Stimulated activated naive B cell treated with anti-CD40 and anti-IgM and Interleukin-4, amounts not matched to agents 10 μg/mL and 1 μg/mL and 100 μg/mL, for 72 hours (primary cell): ENCODE data around the gene SLC1A2.
A peak's percentile ranks its signal among the peaks of the same experiment; 100 is the strongest.

Experiments
- ATAC-seq, 2 donors: fragments of 150-1000 bp; cut with Tn5 transposase; replicated peaks; 2 replicates each; pipeline ENCODE4 v1.10.0; 2021; ENCODE audit warnings: moderate library complexity in 1 of 2
- DNase-seq: peaks from one replicate; pipeline ENCODE4 v3.0.0; 2021
- H3K27ac Mint-ChIP-seq: one replicate; pipeline ENCODE4 v1.8.0; 2022; ENCODE audit warnings: mild to moderate bottlenecking, mixed read lengths
- H3K27me3 Mint-ChIP-seq, 2 donors: one replicate each; pipeline ENCODE4 v1.8.0; 2022; ENCODE audit warnings: mixed read lengths in 2 of 2
- H3K36me3 Mint-ChIP-seq, 2 donors: one replicate each; pipeline ENCODE4 v1.8.0; 2022; ENCODE audit warnings: mixed read lengths in 2 of 2, mild to moderate bottlenecking in 1 of 2
- H3K4me1 Mint-ChIP-seq, 2 donors: one replicate each; pipeline ENCODE4 v1.8.0; 2022; ENCODE audit warnings: mixed read lengths in 2 of 2, mild to moderate bottlenecking in 1 of 2
- H3K4me3 Mint-ChIP-seq, 2 donors: one replicate each; pipeline ENCODE4 v1.8.0; 2022; ENCODE audit warnings: mild to moderate bottlenecking in 2 of 2, mixed read lengths in 2 of 2, moderate library complexity in 1 of 2
- H3K9me3 Mint-ChIP-seq, 2 donors: one replicate each; pipeline ENCODE4 v1.8.0; 2022; ENCODE audit warnings: mixed read lengths in 2 of 2, mild to moderate bottlenecking in 1 of 2

The SLC1A2 gene

DNA sequence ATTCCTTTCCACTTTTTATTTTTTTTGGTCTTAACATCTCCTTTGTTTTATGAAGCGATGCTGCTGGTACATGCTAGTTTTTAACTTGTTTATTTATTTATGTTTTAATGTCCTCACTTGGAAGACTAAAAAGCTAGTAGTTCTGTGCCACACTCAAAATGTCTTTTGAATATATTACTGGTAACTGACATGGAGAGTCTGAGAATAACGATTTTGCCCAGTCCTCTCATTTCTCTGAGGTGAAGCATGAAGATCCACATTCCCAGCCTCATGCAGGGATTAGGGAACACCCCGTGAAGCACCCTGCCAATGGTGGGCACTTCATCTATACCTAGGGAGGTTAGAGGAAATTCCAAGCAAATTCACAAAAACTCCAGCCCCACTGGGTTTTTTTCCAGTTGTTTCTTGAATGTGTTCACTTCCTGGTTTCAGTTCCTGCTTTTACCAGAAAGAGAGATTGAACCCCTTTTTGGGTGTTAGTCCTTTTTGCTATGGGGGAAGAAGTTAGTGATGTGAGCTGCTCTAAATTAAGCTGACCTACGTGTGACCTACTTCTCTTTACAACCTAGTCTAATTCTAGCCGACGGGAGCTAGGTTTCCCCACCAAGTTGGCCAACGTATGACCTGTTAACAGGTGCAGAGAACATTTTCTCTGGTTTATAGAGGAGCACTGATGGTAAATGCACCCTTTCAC lies 106.1 kb downstream of the SLC1A2 start:
- Mint-ChIP-seq H3K9me3 (no peaks in the 10 kb centered on the region), H3K4me1 (peaks cover 32 to 53% of the 10 kb centered on the region in 2 donors), H3K27me3 (no peaks in the 10 kb centered on the region), H3K4me3 (peak overlapping the region in 1 of 2 donors; percentile 35), H3K36me3 (no peaks in the 10 kb centered on the region), H3K27ac (peak overlapping the region; percentile 79)
- DNase-seq (peak; percentile 50), ATAC-seq (peak; percentile 94 to 96)

DNA sequence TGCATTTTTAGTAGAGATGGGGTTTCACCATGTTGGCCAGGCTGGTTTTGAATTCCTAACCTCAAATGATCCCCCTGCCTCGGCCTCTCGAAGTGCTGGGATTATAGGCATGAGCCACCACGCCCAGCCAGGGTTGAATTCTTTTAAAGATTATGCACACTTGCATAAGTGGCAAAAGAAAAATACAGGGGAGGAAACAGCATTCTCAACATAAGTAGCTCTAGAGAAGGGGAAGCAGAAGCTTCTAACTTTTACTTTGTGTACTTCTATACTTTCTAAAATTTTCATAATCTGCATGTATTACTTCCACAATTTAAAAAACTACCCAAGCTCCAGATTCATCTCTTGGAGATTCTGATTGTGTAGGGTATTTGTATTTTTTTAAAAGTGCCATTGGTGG lies 108.0 kb downstream of the SLC1A2 start:
- no peaks in the 10 kb centered on the region for H3K9me3 Mint-ChIP-seq
- H3K4me1 Mint-ChIP-seq, result peaks cover 22 to 37% of the 10 kb centered on the region in 2 donors
- DNase-seq (no peak), ATAC-seq (no peak)
- H3K27me3 Mint-ChIP-seq, result no peaks in the 10 kb centered on the region
- no peaks in the 10 kb centered on the region for H3K36me3 Mint-ChIP-seq
- H3K27ac Mint-ChIP-seq, result peak overlapping the region; percentile 14
- no peak overlapping the region for H3K4me3 Mint-ChIP-seq

DNA sequence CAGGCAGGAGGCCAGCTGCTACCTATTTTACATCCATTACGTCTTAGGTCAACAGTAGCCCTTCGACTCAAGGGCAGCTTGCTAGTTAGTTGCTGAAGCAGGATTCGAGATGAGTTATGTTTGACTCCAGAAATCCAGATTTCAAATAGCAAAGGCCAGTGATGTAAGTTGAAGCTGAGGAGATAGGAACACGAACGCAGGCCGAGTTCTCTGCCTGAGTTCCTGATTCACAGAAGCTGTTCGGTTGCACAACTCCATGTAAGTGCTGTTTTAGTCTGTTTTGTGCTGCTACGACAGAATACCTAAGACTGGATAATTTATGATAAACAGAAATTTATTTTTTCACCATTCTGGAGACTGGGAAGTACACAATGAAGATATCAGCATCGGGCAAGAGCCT lies 111.2 kb downstream of the SLC1A2 start:
- H3K27me3 Mint-ChIP-seq, result no peaks in the 10 kb centered on the region
- no peaks in the 10 kb centered on the region for H3K9me3 Mint-ChIP-seq
- H3K36me3 Mint-ChIP-seq, result no peaks in the 10 kb centered on the region
- H3K27ac Mint-ChIP-seq, result no peak overlapping the region
- H3K4me3 Mint-ChIP-seq, result no peak overlapping the region
- no peak for ATAC-seq
- no peak for DNase-seq
- H3K4me1 Mint-ChIP-seq, result peaks cover 31 to 39% of the 10 kb centered on the region in 2 donors

DNA sequence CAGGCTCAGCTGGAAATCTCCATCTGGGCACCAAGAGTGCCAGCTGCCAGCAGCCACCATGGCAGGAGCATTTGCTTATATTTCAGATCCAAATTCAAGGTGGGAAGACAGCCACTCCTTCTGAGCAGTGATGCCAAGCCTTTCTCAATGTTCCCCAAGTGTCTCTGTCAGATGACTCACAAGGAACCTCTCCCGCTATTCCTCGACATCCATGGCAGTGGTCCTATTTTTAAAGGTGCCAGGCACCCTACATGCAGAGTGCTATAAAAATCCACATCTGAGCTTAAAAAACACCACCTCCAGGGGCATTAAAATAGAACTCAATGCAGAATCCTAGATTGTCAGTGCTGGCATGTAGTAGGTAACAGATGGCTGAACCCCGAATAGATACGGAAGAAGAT lies 112.1 kb downstream of the SLC1A2 start:
- Mint-ChIP-seq H3K4me1 (peaks cover 28 to 31% of the 10 kb centered on the region in 2 donors), H3K4me3 (no peak overlapping the region), H3K9me3 (peaks cover 0 to 4% of the 10 kb centered on the region in 2 donors), H3K36me3 (no peaks in the 10 kb centered on the region), H3K27ac (no peak overlapping the region), H3K27me3 (no peaks in the 10 kb centered on the region)
- ATAC-seq (no peak), DNase-seq (no peak)

DNA sequence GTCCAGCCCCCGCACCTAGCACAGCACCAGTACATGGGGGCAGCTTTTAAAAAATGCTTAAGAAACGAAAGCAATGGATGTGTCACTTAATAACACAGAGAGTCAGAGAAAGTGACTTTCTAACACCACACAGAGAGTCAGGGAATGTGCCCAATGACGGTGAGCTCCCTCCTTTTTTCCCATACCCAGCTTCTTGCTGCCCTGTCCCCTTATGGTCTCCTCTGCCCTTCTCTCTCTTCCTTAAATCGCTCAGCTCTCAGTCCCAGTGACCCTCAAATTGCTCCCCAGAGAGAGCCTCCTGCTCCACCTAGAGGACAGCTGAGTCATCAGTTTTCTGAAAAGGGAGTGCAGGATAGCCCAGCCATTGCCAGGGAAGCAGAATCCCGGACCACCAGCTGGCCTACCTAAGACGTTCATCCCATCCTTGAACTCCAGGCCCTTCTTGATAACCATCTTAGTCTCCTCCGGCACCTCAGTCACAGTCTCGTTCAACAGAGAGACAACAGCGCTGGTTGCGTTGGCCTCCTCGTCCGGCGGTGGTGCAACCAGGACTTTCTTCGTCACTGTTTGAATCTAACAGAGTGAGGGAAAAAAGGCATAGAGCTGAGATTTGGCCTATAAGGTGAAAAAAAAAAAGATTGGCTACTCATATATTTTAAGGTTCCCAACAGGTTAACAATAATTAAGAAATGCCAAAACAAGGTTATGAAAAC lies 113.5 kb downstream of the SLC1A2 start:
- DNase-seq, result no peak
- peaks cover 2 to 4% of the 10 kb centered on the region in 2 donors for H3K9me3 Mint-ChIP-seq
- no peaks in the 10 kb centered on the region for H3K27me3 Mint-ChIP-seq
- peak overlapping the region; percentile 74 for H3K27ac Mint-ChIP-seq
- ATAC-seq, result peak; percentile 68 to 79
- no peaks in the 10 kb centered on the region for H3K36me3 Mint-ChIP-seq
- H3K4me3 Mint-ChIP-seq, result peak overlapping the region; percentile 0 to 45
- H3K4me1 Mint-ChIP-seq, result peaks cover 19 to 23% of the 10 kb centered on the region in 2 donors

DNA sequence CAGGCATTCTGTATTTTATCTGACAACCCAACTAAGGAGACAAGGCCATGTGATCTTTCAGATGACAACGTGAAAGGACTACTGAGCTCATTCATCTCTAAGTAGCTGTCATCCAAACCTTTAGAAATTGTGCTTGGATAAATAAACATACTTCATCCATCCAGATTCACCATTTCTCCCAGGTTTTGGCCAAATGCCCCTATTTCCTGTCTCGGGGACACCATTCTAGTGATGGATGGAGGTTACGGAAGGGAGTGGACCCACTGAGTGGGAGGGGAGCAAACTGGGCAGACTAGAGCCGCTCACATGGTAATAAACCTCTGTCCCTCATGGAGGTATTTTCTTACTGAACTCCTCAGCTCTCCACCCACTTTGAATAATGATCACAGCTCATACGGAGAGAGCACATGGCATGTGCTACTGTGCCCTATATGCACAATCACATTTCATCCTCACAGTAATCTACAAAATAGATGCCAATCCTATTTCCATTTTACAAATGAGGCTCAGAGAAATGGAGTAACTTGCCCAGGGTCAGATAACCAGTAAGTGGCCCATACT lies 114.4 kb downstream of the SLC1A2 start:
- Mint-ChIP-seq H3K27ac (no peak overlapping the region), H3K4me3 (no peak overlapping the region), H3K36me3 (no peaks in the 10 kb centered on the region), H3K9me3 (peaks cover 2 to 4% of the 10 kb centered on the region in 2 donors), H3K4me1 (peaks cover 19 to 23% of the 10 kb centered on the region in 2 donors), H3K27me3 (no peaks in the 10 kb centered on the region)
- no peak for DNase-seq
- no peak for ATAC-seq

DNA sequence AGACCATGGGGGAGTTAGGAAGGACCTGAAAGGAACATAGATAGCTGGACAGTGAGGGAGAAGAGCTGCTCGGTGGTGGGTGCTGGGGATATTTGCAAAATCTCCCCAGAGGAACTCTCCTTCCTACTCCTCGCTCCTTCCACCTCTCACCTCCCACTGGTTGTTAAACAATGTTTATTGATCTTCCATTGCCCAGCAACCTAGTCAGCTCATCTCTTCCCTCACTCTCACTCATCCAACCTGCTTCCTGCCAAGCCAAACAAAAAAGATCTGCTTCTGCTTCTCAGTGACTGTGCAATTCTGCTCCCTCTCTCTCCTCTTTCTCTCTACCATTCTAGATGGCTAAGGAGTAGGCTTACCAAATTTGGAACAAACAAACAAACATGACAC lies 115.0 kb downstream of the SLC1A2 start:
- peaks cover 2 to 4% of the 10 kb centered on the region in 2 donors for H3K9me3 Mint-ChIP-seq
- ATAC-seq (peak in 1 of 2 donors; percentile 54), DNase-seq (no peak)
- no peaks in the 10 kb centered on the region for H3K27me3 Mint-ChIP-seq
- H3K4me1 Mint-ChIP-seq, result peaks cover 23 to 24% of the 10 kb centered on the region in 2 donors
- no peak overlapping the region for H3K4me3 Mint-ChIP-seq
- H3K36me3 Mint-ChIP-seq, result no peaks in the 10 kb centered on the region
- no peak overlapping the region for H3K27ac Mint-ChIP-seq

DNA sequence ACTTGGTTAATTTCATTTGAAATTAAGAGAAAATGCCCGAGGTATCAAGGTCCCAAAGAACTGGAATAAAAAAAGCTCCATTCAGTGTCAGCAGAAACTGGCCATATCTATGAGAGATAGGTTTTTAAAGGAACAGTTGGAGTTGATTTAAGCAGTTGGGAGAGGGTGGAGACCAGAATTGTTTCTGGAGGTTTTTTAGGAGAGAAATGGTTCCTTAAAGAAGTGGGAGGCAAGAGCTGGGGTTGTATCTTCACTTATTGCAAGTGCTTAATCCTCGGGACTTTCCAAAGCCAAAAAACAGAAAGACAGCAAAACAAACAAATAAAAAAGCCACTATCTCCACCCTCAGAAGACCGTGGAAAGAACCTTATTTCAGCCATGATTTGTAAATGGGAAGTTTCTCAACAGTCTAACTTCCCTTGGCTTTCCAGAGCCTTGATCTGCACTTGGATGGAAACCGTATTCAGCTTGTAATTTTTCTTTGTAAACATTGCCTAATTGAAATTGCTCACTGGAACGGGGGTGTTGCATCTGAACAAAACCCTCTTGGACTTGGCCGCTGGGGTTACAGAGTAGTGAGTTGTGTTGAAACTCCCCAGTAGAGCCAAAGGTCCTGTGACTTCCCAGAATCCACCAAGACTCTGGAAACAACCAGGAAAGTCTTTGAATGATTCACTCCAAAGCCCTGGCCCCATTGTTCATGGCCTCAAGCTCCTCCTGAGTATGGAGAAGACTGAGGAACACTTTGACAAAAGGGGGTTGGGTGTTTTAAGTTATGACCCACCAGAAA lies 115.6 kb downstream of the SLC1A2 start:
- H3K9me3 Mint-ChIP-seq, result peaks cover 2 to 4% of the 10 kb centered on the region in 2 donors
- no peaks in the 10 kb centered on the region for H3K27me3 Mint-ChIP-seq
- no peak overlapping the region for H3K27ac Mint-ChIP-seq
- no peak overlapping the region for H3K4me3 Mint-ChIP-seq
- no peaks in the 10 kb centered on the region for H3K36me3 Mint-ChIP-seq
- no peak for DNase-seq
- no peak for ATAC-seq
- peaks cover 20 to 25% of the 10 kb centered on the region in 2 donors for H3K4me1 Mint-ChIP-seq

DNA sequence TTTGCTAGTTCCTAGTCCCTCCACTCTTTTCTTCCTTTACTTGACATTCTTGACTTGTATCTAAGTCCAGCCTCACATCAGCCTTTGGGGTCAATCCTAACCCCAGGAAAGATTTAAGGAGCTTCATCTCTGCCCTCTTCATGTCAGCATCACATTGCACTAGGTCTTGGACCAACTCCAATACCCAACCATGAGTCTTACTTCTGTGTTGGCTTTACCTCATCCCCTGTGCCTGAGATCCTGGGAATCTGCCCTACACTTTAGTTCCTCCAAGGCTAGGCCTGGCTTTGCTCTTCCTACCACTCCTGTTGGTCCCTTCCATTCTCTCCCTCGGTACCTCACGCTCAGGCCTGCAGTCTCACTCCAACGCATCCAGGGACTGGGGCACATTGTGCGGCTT lies 117.0 kb downstream of the SLC1A2 start:
- Mint-ChIP-seq H3K4me3 (no peak overlapping the region), H3K27ac (no peak overlapping the region), H3K4me1 (peaks cover 20 to 25% of the 10 kb centered on the region in 2 donors), H3K36me3 (no peaks in the 10 kb centered on the region), H3K27me3 (peaks cover 0 to under 1% of the 10 kb centered on the region in 2 donors), H3K9me3 (peaks cover 2 to 4% of the 10 kb centered on the region in 2 donors)
- no peak for DNase-seq
- no peak for ATAC-seq

DNA sequence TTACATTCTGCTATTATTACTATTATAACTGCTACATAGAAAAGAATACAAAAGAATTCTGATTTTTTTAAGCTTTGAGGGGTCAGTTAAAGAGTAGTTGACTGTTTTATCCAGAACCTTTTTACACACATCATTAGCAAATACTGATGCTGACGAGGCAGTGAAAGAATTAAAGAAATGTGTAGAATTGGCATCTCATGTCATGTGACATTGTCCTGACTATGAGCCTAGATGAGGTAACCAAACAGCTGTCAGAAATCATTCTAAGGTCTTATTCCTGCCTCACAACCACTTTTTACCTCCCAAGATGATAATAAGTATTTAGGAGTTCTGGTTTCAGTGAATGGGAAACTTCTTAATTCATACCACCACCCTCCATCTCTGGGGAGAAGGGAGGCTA lies 121.0 kb downstream of the SLC1A2 start:
- H3K27me3 Mint-ChIP-seq, result peaks cover 0 to 4% of the 10 kb centered on the region in 2 donors
- no peak for DNase-seq
- H3K4me1 Mint-ChIP-seq, result peaks cover 8 to 10% of the 10 kb centered on the region in 2 donors
- no peak overlapping the region for H3K27ac Mint-ChIP-seq
- H3K9me3 Mint-ChIP-seq, result peaks cover 2 to 4% of the 10 kb centered on the region in 2 donors
- H3K36me3 Mint-ChIP-seq, result no peaks in the 10 kb centered on the region
- no peak for ATAC-seq
- no peak overlapping the region for H3K4me3 Mint-ChIP-seq

DNA sequence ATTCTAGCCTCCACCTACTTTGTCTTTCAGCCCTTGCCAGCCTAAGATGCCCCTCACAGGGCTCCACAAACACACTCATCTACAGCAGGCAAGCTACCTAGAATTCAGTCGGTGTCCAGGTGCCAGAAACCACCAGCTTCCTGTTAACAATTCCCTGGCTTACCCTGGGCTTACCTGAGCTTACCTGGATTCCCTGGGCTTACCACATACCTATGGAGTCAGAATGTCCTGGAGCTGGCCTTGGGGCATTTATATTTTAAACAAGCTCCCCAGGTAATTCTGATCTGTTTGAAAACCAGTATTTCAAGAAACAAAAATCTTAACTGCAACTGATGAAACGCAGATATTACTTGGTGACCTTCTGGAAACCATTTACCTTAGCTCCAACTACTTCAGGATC lies 123.6 kb downstream of the SLC1A2 start:
- no peak for ATAC-seq

DNA sequence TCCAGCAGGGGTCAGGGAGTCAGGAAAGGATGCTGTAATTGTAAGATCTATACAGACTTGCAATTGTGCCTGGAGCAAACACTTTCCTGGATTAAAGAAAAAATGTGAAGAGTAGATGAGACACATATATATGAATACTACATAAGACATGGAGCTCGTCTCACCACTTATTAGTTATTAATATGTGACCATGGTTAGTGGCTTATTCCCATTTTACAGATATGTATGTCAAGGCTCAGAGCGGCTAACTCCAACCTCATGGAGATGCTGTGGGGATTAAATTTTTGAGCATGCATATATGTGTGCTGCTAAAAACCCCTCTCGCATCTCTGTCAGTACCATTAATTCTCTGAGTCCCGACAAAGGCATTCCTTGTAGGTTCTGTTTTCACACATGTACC lies 125.7 kb downstream of the SLC1A2 start:
- no peak overlapping the region for H3K27ac Mint-ChIP-seq
- peaks cover 28 to 49% of the 10 kb centered on the region in 2 donors for H3K4me1 Mint-ChIP-seq
- H3K27me3 Mint-ChIP-seq, result peaks cover 0 to 4% of the 10 kb centered on the region in 2 donors
- ATAC-seq (no peak), DNase-seq (no peak)
- H3K36me3 Mint-ChIP-seq, result no peaks in the 10 kb centered on the region
- no peaks in the 10 kb centered on the region for H3K9me3 Mint-ChIP-seq
- H3K4me3 Mint-ChIP-seq, result no peak overlapping the region

More for the DNA sequence above, 123.6 kb downstream of the SLC1A2 start:
- Mint-ChIP-seq H3K4me3 (no peak overlapping the region), H3K27ac (no peak overlapping the region), H3K27me3 (peaks cover 0 to 4% of the 10 kb centered on the region in 2 donors), H3K36me3 (no peaks in the 10 kb centered on the region), H3K9me3 (no peaks in the 10 kb centered on the region), H3K4me1 (peaks cover 24 to 37% of the 10 kb centered on the region in 2 donors)
- DNase-seq, result no peak

DNA sequence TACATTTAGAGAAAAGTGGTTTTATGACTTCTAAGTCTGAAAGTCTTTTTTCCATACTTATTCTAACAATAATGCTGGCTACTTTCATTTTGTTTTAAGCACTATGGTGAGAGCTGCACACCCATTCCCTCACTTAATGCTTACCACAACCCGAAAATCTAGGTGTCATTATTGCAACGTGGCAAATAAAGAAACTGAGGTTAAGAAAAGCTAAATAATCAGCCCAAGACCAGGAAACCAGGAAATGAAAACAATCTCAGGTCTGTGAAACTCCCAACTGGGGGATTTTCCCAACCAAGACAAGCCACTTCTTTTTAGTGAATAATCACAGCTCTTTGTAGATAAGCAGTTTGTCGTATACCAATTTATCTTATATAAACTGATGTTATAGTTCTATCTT lies 126.3 kb downstream of the SLC1A2 start:
- DNase-seq (no peak), ATAC-seq (no peak)
- H3K9me3 Mint-ChIP-seq, result no peaks in the 10 kb centered on the region
- peak overlapping the region in 1 of 2 donors; percentile 50 for H3K4me3 Mint-ChIP-seq
- H3K36me3 Mint-ChIP-seq, result no peaks in the 10 kb centered on the region
- H3K27ac Mint-ChIP-seq, result peak overlapping the region; percentile 51
- peaks cover 28 to 49% of the 10 kb centered on the region in 2 donors for H3K4me1 Mint-ChIP-seq
- peaks cover 0 to 4% of the 10 kb centered on the region in 2 donors for H3K27me3 Mint-ChIP-seq

DNA sequence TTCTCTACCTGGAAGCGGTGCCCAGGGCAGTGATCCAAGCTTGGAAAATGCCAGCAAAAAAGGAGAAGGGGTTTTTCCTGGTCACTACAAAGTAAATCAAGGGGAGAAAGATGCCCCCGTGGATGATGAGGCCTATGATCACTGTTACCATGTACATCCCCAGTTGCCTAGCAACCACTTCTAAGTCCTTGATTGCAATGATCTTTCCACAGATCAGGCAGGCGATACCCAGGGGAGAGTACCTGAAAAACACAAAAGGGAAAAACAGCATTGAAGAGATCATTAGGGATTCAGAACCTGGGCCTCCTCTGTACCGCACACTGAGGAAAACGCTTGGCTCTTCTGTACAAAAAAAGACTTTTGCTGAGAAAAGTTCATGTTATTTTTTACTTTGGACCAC lies 127.1 kb downstream of the SLC1A2 start:
- Mint-ChIP-seq H3K4me3 (peak overlapping the region in 1 of 2 donors; percentile 41), H3K27ac (peak overlapping the region; percentile 57), H3K9me3 (no peaks in the 10 kb centered on the region), H3K27me3 (peaks cover 0 to 2% of the 10 kb centered on the region in 2 donors), H3K36me3 (no peaks in the 10 kb centered on the region), H3K4me1 (peaks cover 27 to 49% of the 10 kb centered on the region in 2 donors)
- DNase-seq (no peak), ATAC-seq (peak; percentile 60 to 65)
